IMR-90 (cell line): ENCODE data around the gene MEGF10.

Experiments
- CHD1 ChIP-seq: IDR thresholded peaks from 2 replicates; pipeline ENCODE4 v1.6.1; 2012; ENCODE audit warnings: low read depth, low read length, improper control_type of control experiment
- FOS ChIP-seq: fragments of 150-350 bp; IDR thresholded peaks from 2 replicates; pipeline ENCODE4 v1.6.1; 2016; ENCODE audit warnings: low read depth, low read length
- POLR2A ChIP-seq: IDR thresholded peaks from 2 replicates; pipeline ENCODE4 v1.6.1; 2012; ENCODE audit warnings: mild to moderate bottlenecking, low read depth, low read length
- RAD21 ChIP-seq: IDR thresholded peaks from 2 replicates; pipeline ENCODE4 v1.6.1; 2012; ENCODE audit warnings: low read length, improper control_type of control experiment
- TF ChIP-seq, protein P1 (sequence below): conservative IDR thresholded peaks from 2 replicates; pipeline ENCODE4 v1.5.1; 2012; ENCODE audit warnings: mild to moderate bottlenecking, low read depth, low read length, improper control_type of control experiment
- TF ChIP-seq, protein P2 (sequence below): fragments of 150-350 bp; IDR thresholded peaks from 2 replicates; pipeline ENCODE4 v1.6.1; 2016; ENCODE audit warnings: low read depth, mild to moderate bottlenecking, low read length, moderate library complexity, borderline replicate concordance

DNA sequence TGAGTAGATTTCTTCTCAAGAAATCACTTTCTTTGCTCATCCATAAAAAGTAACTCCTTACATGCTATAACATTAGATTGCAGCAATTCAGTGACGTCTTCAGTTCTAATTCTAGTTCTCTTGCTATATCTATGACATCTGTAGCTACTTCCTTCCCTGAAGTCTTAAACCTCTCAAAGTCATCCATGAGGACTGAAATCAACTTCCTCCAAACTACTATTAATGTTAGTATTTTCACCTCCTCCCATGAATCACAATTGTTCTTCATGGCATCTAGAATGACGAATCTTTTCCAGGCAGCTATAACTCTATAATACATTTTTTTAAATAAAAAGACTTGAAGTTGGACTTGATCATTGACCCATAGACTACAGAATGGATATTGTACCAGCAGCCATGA, 180.6 kb downstream of the MEGF10 start:
- TF ChIP-seq, protein P1, sequence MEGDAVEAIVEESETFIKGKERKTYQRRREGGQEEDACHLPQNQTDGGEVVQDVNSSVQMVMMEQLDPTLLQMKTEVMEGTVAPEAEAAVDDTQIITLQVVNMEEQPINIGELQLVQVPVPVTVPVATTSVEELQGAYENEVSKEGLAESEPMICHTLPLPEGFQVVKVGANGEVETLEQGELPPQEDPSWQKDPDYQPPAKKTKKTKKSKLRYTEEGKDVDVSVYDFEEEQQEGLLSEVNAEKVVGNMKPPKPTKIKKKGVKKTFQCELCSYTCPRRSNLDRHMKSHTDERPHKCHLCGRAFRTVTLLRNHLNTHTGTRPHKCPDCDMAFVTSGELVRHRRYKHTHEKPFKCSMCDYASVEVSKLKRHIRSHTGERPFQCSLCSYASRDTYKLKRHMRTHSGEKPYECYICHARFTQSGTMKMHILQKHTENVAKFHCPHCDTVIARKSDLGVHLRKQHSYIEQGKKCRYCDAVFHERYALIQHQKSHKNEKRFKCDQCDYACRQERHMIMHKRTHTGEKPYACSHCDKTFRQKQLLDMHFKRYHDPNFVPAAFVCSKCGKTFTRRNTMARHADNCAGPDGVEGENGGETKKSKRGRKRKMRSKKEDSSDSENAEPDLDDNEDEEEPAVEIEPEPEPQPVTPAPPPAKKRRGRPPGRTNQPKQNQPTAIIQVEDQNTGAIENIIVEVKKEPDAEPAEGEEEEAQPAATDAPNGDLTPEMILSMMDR: no peak
- TF ChIP-seq, protein P2, sequence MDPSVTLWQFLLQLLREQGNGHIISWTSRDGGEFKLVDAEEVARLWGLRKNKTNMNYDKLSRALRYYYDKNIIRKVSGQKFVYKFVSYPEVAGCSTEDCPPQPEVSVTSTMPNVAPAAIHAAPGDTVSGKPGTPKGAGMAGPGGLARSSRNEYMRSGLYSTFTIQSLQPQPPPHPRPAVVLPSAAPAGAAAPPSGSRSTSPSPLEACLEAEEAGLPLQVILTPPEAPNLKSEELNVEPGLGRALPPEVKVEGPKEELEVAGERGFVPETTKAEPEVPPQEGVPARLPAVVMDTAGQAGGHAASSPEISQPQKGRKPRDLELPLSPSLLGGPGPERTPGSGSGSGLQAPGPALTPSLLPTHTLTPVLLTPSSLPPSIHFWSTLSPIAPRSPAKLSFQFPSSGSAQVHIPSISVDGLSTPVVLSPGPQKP: no peak
- TF ChIP-seq POLR2A (no peak), CHD1 (no peak), RAD21 (no peak), FOS (no peak)
